ENCODE results near the gene CNNM2.

- TF ChIP-seq POLR2AphosphoS5 (IDR thresholded peaks at IDR 0.05), result no peak
- peak in 6 of 7 experiments; percentile 55 to 97 (median 94) for TF ChIP-seq CTCF (IDR thresholded peaks at IDR 0.05)
Measured at GRCh38 chr10:102917314-102917961, 656 bp upstream of the CNNM2 start.
